ENCODE measurements around the gene MACROD1. TPM values are rescaled to one million over a fixed set of nuclear protein-coding genes. Genes with fewer than 3 reads are reported as not detected.

Gene MACROD1
- total and polyA plus RNA-seq, 7 experiments from 2014 or later, result 5.4 to 16.2 (median 9.7) TPM

- Histone ChIP-seq H3K4me1 (ENCODE audit: control insufficient read depth in 2 of 2, insufficient read depth in 2 of 2, low read length in 2 of 2) (no peaks in the 10 kb centered on the region), H3K27me3 (ENCODE audit: control insufficient read depth in 2 of 2, insufficient read depth in 2 of 2, low read length in 2 of 2) (no peaks in the 10 kb centered on the region), H3K36me3 (ENCODE audit: control insufficient read depth in 2 of 3, insufficient read depth in 3 of 3, low read length in 3 of 3) (no peaks in the 10 kb centered on the region), H3K27ac (ENCODE audit: low read depth, low read length) (no peak overlapping the region), H3K9me3 (ENCODE audit: control insufficient read depth in 2 of 3, low read length in 3 of 3) (no peaks in the 10 kb centered on the region), H3K4me3 (ENCODE audit: low read length) (no peak overlapping the region)
- POLR2A ChIA-PET, result no interaction called here
- no peaks in the 10 kb centered on the region for H3K27me3 Mint-ChIP-seq
- DNase-seq, result no peak
- CTCF ChIA-PET, result no interaction called here
- H3K4me3 Mint-ChIP-seq, result no peak overlapping the region
- H3K27ac Mint-ChIP-seq, result no peak overlapping the region
- no peaks in the 10 kb centered on the region for H3K9me3 Mint-ChIP-seq
- ATAC-seq, result no peak
- H3K4me1 Mint-ChIP-seq, result peaks cover 0 to 5% (median 0%) of the 10 kb centered on the region in 7 donors
- no peaks in the 10 kb centered on the region for H3K36me3 Mint-ChIP-seq
- intact Hi-C loops (cut with micrococcal nuclease), result no loop called here
Observed at GRCh38 chr11:64019106-64020037, 146.5 kb downstream of the MACROD1 start.

GRCh38 chr11:64018310-64018709, 147.6 kb downstream of the MACROD1 start:
- H3K27me3 Mint-ChIP-seq, result no peaks in the 10 kb centered on the region
- H3K4me1 Mint-ChIP-seq, result peaks cover 0 to 5% (median 0%) of the 10 kb centered on the region in 7 donors
- Histone ChIP-seq H3K4me3 (ENCODE audit: low read length) (no peak overlapping the region), H3K27me3 (ENCODE audit: control insufficient read depth in 2 of 2, insufficient read depth in 2 of 2, low read length in 2 of 2) (no peaks in the 10 kb centered on the region), H3K4me1 (ENCODE audit: control insufficient read depth in 2 of 2, insufficient read depth in 2 of 2, low read length in 2 of 2) (no peaks in the 10 kb centered on the region), H3K27ac (ENCODE audit: low read depth, low read length) (no peak overlapping the region), H3K9me3 (ENCODE audit: control insufficient read depth in 2 of 3, low read length in 3 of 3) (no peaks in the 10 kb centered on the region), H3K36me3 (ENCODE audit: control insufficient read depth in 2 of 3, insufficient read depth in 3 of 3, low read length in 3 of 3) (no peaks in the 10 kb centered on the region)
- intact Hi-C loops (cut with micrococcal nuclease), result no loop called here
- ATAC-seq, result no peak
- POLR2A ChIA-PET, result no interaction called here
- H3K36me3 Mint-ChIP-seq, result no peaks in the 10 kb centered on the region
- no peak for DNase-seq
- H3K9me3 Mint-ChIP-seq, result no peaks in the 10 kb centered on the region
- H3K27ac Mint-ChIP-seq, result no peak overlapping the region
- no peak overlapping the region for H3K4me3 Mint-ChIP-seq
- CTCF ChIA-PET, result interaction anchor here (0.5 to 0.6 kb wide), 2 partner anchors 31 to 231 kb away, joined by 3 read pairs; no protein-coding TSS in a partner anchor

GRCh38 chr11:64017945-64018224, 148.0 kb downstream of the MACROD1 start:
- no peak for DNase-seq
- H3K36me3 ChIP-seq (ENCODE audit: control insufficient read depth in 2 of 3, insufficient read depth in 3 of 3, low read length in 3 of 3), result no peaks in the 10 kb centered on the region
- H3K27me3 ChIP-seq (ENCODE audit: control insufficient read depth in 2 of 2, insufficient read depth in 2 of 2, low read length in 2 of 2), result no peaks in the 10 kb centered on the region
- intact Hi-C loops (cut with micrococcal nuclease), result no loop called here
- H3K9me3 ChIP-seq (ENCODE audit: control insufficient read depth in 2 of 3, low read length in 3 of 3), result no peaks in the 10 kb centered on the region
- no peak overlapping the region for H3K27ac Mint-ChIP-seq
- H3K4me3 ChIP-seq (ENCODE audit: low read length), result no peak overlapping the region
- POLR2A ChIA-PET, result no interaction called here
- CTCF ChIA-PET, result interaction anchor here (0.5 to 0.6 kb wide), 2 partner anchors 31 to 230 kb away, joined by 3 read pairs; no protein-coding TSS in a partner anchor
- peaks cover 0 to 5% (median 0%) of the 10 kb centered on the region in 7 donors for H3K4me1 Mint-ChIP-seq
- H3K4me1 ChIP-seq (ENCODE audit: control insufficient read depth in 2 of 2, insufficient read depth in 2 of 2, low read length in 2 of 2), result no peaks in the 10 kb centered on the region
- H3K9me3 Mint-ChIP-seq, result no peaks in the 10 kb centered on the region
- H3K27me3 Mint-ChIP-seq, result no peaks in the 10 kb centered on the region
- no peak for ATAC-seq
- no peak overlapping the region for H3K27ac ChIP-seq (ENCODE audit: low read depth, low read length)
- H3K4me3 Mint-ChIP-seq, result no peak overlapping the region
- no peaks in the 10 kb centered on the region for H3K36me3 Mint-ChIP-seq

GRCh38 chr11:64015935-64016845, 149.7 kb downstream of the MACROD1 start:
- Histone ChIP-seq H3K4me3 (ENCODE audit: low read length) (no peak overlapping the region), H3K4me1 (ENCODE audit: control insufficient read depth in 2 of 2, insufficient read depth in 2 of 2, low read length in 2 of 2) (no peaks in the 10 kb centered on the region), H3K27ac (ENCODE audit: low read depth, low read length) (no peak overlapping the region), H3K9me3 (ENCODE audit: control insufficient read depth in 2 of 3, low read length in 3 of 3) (no peaks in the 10 kb centered on the region), H3K36me3 (ENCODE audit: control insufficient read depth in 2 of 3, insufficient read depth in 3 of 3, low read length in 3 of 3) (no peaks in the 10 kb centered on the region), H3K27me3 (ENCODE audit: control insufficient read depth in 2 of 2, insufficient read depth in 2 of 2, low read length in 2 of 2) (no peaks in the 10 kb centered on the region)
- Mint-ChIP-seq H3K36me3 (peaks cover 0 to under 1% (median 0%) of the 10 kb centered on the region in 5 donors), H3K27me3 (no peaks in the 10 kb centered on the region), H3K4me1 (peaks cover 0 to 3% (median 0%) of the 10 kb centered on the region in 7 donors), H3K9me3 (peaks cover 0 to 5% (median 0%) of the 10 kb centered on the region in 11 donors), H3K4me3 (no peak overlapping the region), H3K27ac (no peak overlapping the region)
- intact Hi-C loops (cut with micrococcal nuclease), result no loop called here
- ChIA-PET POLR2A (no interaction called here), CTCF (no interaction called here)
- DNase-seq (no peak), ATAC-seq (no peak)

- H3K4me1 ChIP-seq (ENCODE audit: control insufficient read depth in 2 of 2, insufficient read depth in 2 of 2, low read length in 2 of 2), result no peaks in the 10 kb centered on the region
- ATAC-seq, result no peak
- no peaks in the 10 kb centered on the region for H3K36me3 ChIP-seq (ENCODE audit: control insufficient read depth in 2 of 3, insufficient read depth in 3 of 3, low read length in 3 of 3)
- intact Hi-C loops (cut with micrococcal nuclease), result no loop called here
- H3K36me3 Mint-ChIP-seq, result peaks cover 0 to 6% (median 0%) of the 10 kb centered on the region in 5 donors
- CTCF ChIA-PET, result interaction anchor here (0.9 kb wide), 1 partner anchor 13 kb away, joined by 3 read pairs; no protein-coding TSS in a partner anchor
- no peak overlapping the region for H3K27ac ChIP-seq (ENCODE audit: low read depth, low read length)
- no peak overlapping the region for H3K27ac Mint-ChIP-seq
- no peak for DNase-seq
- H3K4me1 Mint-ChIP-seq, result peaks cover 0 to 2% (median 0%) of the 10 kb centered on the region in 7 donors
- peaks cover 0 to 4% (median 0%) of the 10 kb centered on the region in 5 donors for H3K27me3 Mint-ChIP-seq
- H3K4me3 Mint-ChIP-seq, result no peak overlapping the region
- H3K4me3 ChIP-seq (ENCODE audit: low read length), result no peak overlapping the region
- H3K9me3 Mint-ChIP-seq, result peaks cover 0 to 11% (median 0%) of the 10 kb centered on the region in 11 donors
- peaks cover 0 to 3% (median 0%) of the 10 kb centered on the region in 3 experiments for H3K9me3 ChIP-seq (ENCODE audit: control insufficient read depth in 2 of 3, low read length in 3 of 3)
- POLR2A ChIA-PET, result no interaction called here
- H3K27me3 ChIP-seq (ENCODE audit: control insufficient read depth in 2 of 2, insufficient read depth in 2 of 2, low read length in 2 of 2), result no peaks in the 10 kb centered on the region
Observed at GRCh38 chr11:64015510-64015909, 150.4 kb downstream of the MACROD1 start.

- Histone ChIP-seq H3K4me1 (ENCODE audit: control insufficient read depth in 2 of 2, insufficient read depth in 2 of 2, low read length in 2 of 2) (no peaks in the 10 kb centered on the region), H3K27me3 (ENCODE audit: control insufficient read depth in 2 of 2, insufficient read depth in 2 of 2, low read length in 2 of 2) (no peaks in the 10 kb centered on the region), H3K9me3 (ENCODE audit: control insufficient read depth in 2 of 3, low read length in 3 of 3) (peaks cover 0 to 8% (median 0%) of the 10 kb centered on the region in 3 experiments), H3K27ac (ENCODE audit: low read depth, low read length) (no peak overlapping the region), H3K4me3 (ENCODE audit: low read length) (no peak overlapping the region), H3K36me3 (ENCODE audit: control insufficient read depth in 2 of 3, insufficient read depth in 3 of 3, low read length in 3 of 3) (no peaks in the 10 kb centered on the region)
- intact Hi-C loops (cut with micrococcal nuclease), result no loop called here
- peaks cover 0 to 12% (median 0%) of the 10 kb centered on the region in 5 donors for H3K36me3 Mint-ChIP-seq
- H3K27me3 Mint-ChIP-seq, result peaks cover 0 to 5% (median 0%) of the 10 kb centered on the region in 5 donors
- CTCF ChIA-PET, result no interaction called here
- POLR2A ChIA-PET, result no interaction called here
- H3K27ac Mint-ChIP-seq, result no peak overlapping the region
- H3K4me1 Mint-ChIP-seq, result peaks cover 0 to 3% (median 0%) of the 10 kb centered on the region in 7 donors
- no peak for ATAC-seq
- H3K4me3 Mint-ChIP-seq, result no peak overlapping the region
- H3K9me3 Mint-ChIP-seq, result peaks cover 0 to 19% (median 0%) of the 10 kb centered on the region in 11 donors
- DNase-seq, result no peak
Observed at GRCh38 chr11:64014356-64014755, 151.6 kb downstream of the MACROD1 start.
